HepG2 (cell line): ENCODE data around the gene RNASE4. TPM values are rescaled to one million over a fixed set of nuclear protein-coding genes. Genes with fewer than 3 reads are reported as not detected.

Experiments used
- ATF7 ChIP-seq, 2 experiments: fragments of 450-650 bp in 1 of 2; sonication (generic) in 1 of 2; formaldehyde crosslinking in 1 of 2; IDR thresholded peaks; 2 replicates each; pipeline versions ENCODE4 v1.4.0 to v1.6.1; 2016 to 2020; ENCODE audit warnings: antibody characterized with exemption in 1 of 2, mild to moderate bottlenecking in 1 of 2, missing genetic modification reagents in 1 of 2
- E2F1 ChIP-seq: sonication (generic); formaldehyde crosslinking; IDR thresholded peaks from 2 replicates; pipeline ENCODE4 v1.5.0; 2020; ENCODE audit warnings: missing genetic modification reagents
- ELF4 ChIP-seq: sonication (generic); formaldehyde crosslinking; IDR thresholded peaks from 2 replicates; pipeline ENCODE4 v1.5.0; 2020; ENCODE audit warnings: missing genetic modification reagents, mild to moderate bottlenecking, moderate library complexity, borderline replicate concordance
- ETV5 ChIP-seq: IDR thresholded peaks from 2 replicates; pipeline ENCODE4 v1.6.1; 2018; ENCODE audit warnings: missing biosample characterization, missing genetic modification reagents, inconsistent platforms, borderline replicate concordance
- GATA4 ChIP-seq: sonication (generic); IDR thresholded peaks from 2 replicates; pipeline ENCODE4 v1.6.1; 2016; ENCODE audit warnings: antibody characterized with exemption, low read depth, borderline replicate concordance
- KLF6 ChIP-seq: IDR thresholded peaks from 2 replicates; pipeline ENCODE4 v1.8.0; 2016; ENCODE audit warnings: missing biosample characterization, missing genetic modification reagents
- MAF1 ChIP-seq: sonication (generic); formaldehyde crosslinking; IDR thresholded peaks from 2 replicates; pipeline ENCODE4 v1.5.0; 2020; ENCODE audit warnings: missing genetic modification reagents, borderline replicate concordance
- MXD1 ChIP-seq: sonication (generic); formaldehyde crosslinking; IDR thresholded peaks from 2 replicates; pipeline ENCODE4 v1.4.0; 2020; ENCODE audit warnings: mild to moderate bottlenecking, missing genetic modification reagents
- NFIC ChIP-seq: IDR thresholded peaks from 2 replicates; pipeline ENCODE4 v1.6.1; 2012; ENCODE audit warnings: mild to moderate bottlenecking, low read length, inconsistent platforms
- NFKBIZ ChIP-seq: IDR thresholded peaks from 2 replicates; pipeline ENCODE4 v1.6.1; 2018; ENCODE audit warnings: missing genetic modification reagents, missing compliant biosample characterization
- NFRKB ChIP-seq: fragments of 450-650 bp; IDR thresholded peaks from 2 replicates; pipeline ENCODE4 v1.6.1; 2017
- NR0B2 ChIP-seq: sonication (generic); formaldehyde crosslinking; IDR thresholded peaks from 2 replicates; pipeline ENCODE4 v1.4.0; 2020; ENCODE audit warnings: mild to moderate bottlenecking, missing genetic modification reagents
- PBX2 ChIP-seq: IDR thresholded peaks from 2 replicates; pipeline ENCODE4 v1.6.1; 2016; ENCODE audit warnings: control low read depth
- PHF5A ChIP-seq: IDR thresholded peaks from one replicate; pipeline ENCODE4 v1.6.1; 2018; ENCODE audit warnings: low read depth, missing genetic modification reagents; ENCODE audit not compliant: unreplicated experiment
- THAP8 ChIP-seq: sonication (generic); formaldehyde crosslinking; IDR thresholded peaks from 2 replicates; pipeline ENCODE4 v1.5.1; 2020; ENCODE audit warnings: missing genetic modification reagents, mild to moderate bottlenecking, borderline replicate concordance
- ZBTB1 ChIP-seq: sonication (generic); formaldehyde crosslinking; IDR thresholded peaks from 2 replicates; pipeline ENCODE4 v1.4.0; 2020; ENCODE audit warnings: missing genetic modification reagents, borderline replicate concordance
- ZFP36L2 ChIP-seq: sonication (generic); formaldehyde crosslinking; IDR thresholded peaks from 2 replicates; pipeline ENCODE4 v1.4.0; 2020; ENCODE audit warnings: missing genetic modification reagents
- ZFP62 ChIP-seq: sonication (generic); formaldehyde crosslinking; IDR thresholded peaks from 2 replicates; pipeline ENCODE4 v1.4.0; 2020; ENCODE audit warnings: missing genetic modification reagents
- ZMYM3 ChIP-seq: sonication (generic); formaldehyde crosslinking; IDR thresholded peaks from 2 replicates; pipeline ENCODE4 v1.5.1; 2020; ENCODE audit warnings: mild to moderate bottlenecking, missing genetic modification reagents
- ZNF326 ChIP-seq: sonication (generic); formaldehyde crosslinking; IDR thresholded peaks from 2 replicates; pipeline ENCODE4 v1.4.0; 2020; ENCODE audit warnings: missing genetic modification reagents, borderline replicate concordance
- ZNF329 ChIP-seq: sonication (generic); formaldehyde crosslinking; IDR thresholded peaks from 2 replicates; pipeline ENCODE4 v1.9.0; 2021; ENCODE audit warnings: low read depth, mild to moderate bottlenecking, missing genetic modification reagents
- ZNF350 ChIP-seq: sonication (generic); formaldehyde crosslinking; IDR thresholded peaks from 2 replicates; pipeline ENCODE4 v1.4.0; 2020; ENCODE audit warnings: mild to moderate bottlenecking, low read depth, missing genetic modification reagents, borderline replicate concordance
- ZNF496 ChIP-seq: sonication (generic); formaldehyde crosslinking; IDR thresholded peaks from 2 replicates; pipeline ENCODE4 v1.8.1; 2023; ENCODE audit warnings: mild to moderate bottlenecking, moderate library complexity, missing genetic modification reagents; ENCODE audit not compliant: insufficient replicate concordance
- ZNF558 ChIP-seq: sonication (generic); formaldehyde crosslinking; IDR thresholded peaks from 2 replicates; pipeline ENCODE4 v1.9.0; 2022; ENCODE audit warnings: mild to moderate bottlenecking, missing genetic modification reagents, borderline replicate concordance
- ZNF616 ChIP-seq: sonication (generic); formaldehyde crosslinking; IDR thresholded peaks from 2 replicates; pipeline ENCODE4 v1.5.0; 2020; ENCODE audit warnings: low read depth, mild to moderate bottlenecking, missing genetic modification reagents
- ZSCAN12 ChIP-seq: sonication (generic); formaldehyde crosslinking; IDR thresholded peaks from 2 replicates; pipeline ENCODE4 v1.9.0; 2021; ENCODE audit warnings: mild to moderate bottlenecking, missing genetic modification reagents
- polyA plus RNA-seq, 8 experiments: library from polyadenylated mRNA; depleted of rRNA in 3 of 8; stranded (reverse) in 7 of 8; unstranded in 1 of 8; fragments of >200 nt; fragmentation: Illumina TruSeq in 4 of 8; extraction: Trizol in 4 of 8; gene quantifications; 2 replicates each; pipeline versions ENCODE4 v1.2.1 to v1.2.3, GENCODE V29; 2011 to 2016; ENCODE audit warnings: low read depth in 4 of 8, missing spikeins in 1 of 8, mixed read lengths in 1 of 8; ENCODE audit not compliant: insufficient read depth in 1 of 8
- total RNA-seq, 5 experiments: library from RNA; depleted of rRNA; stranded (reverse); fragments of >200 nt; fragmentation: Illumina TruSeq; extraction: Trizol; gene quantifications; 2 replicates each; pipeline ENCODE4 v1.2.3, GENCODE V29; 2016; ENCODE audit warnings: low read depth in 1 of 5

The RNASE4 gene
- total and polyA plus RNA-seq, 2 of the 13 experiments (the other 11 are each of a cell fraction or from before 2014, with no cell fraction given) = 109 to 983 TPM

GRCh38 chr14:20681348-20682126 lies 2.8 kb upstream of the RNASE4 start (continued):
- TF ChIP-seq THAP8 (CRISPR knock-in tag) (0 out of 2 replicates have a peak, but pooled peaks have one; percentile 32), ZSCAN12 (CRISPR knock-in tag) (peak; percentile 86; the same call in 1 of the 2 replicates), PBX2 (no peak; the same call in 1 of the 2 replicates), MAF1 (CRISPR knock-in tag) (peak; percentile 99), E2F1 (peak; percentile 63), NFIC (no peak), ELF4 (no peak), ZFP36L2 (CRISPR knock-in tag) (no peak), ZNF616 (no peak), ZNF326 (CRISPR knock-in tag) (no peak), ZNF350 (CRISPR knock-in tag) (no peak; the same call in 1 of the 2 replicates), ZNF496 (CRISPR knock-in tag) (no peak), ATF7 (IDR thresholded peaks at IDR 0.05) (no peak), ATF7 (CRISPR knock-in tag; IDR thresholded peaks at IDR 0.05) (no peak), GATA4 (0 out of 2 replicates have a peak, but pooled peaks have one; percentile 18), KLF6 (CRISPR knock-in tag) (peak; percentile 6; the same call in 1 of the 2 replicates), ETV5 (CRISPR knock-in tag) (no peak; the same call in 1 of the 2 replicates), PHF5A (CRISPR knock-in tag) (no peak), ZNF558 (CRISPR knock-in tag) (0 out of 2 replicates have a peak, but pooled peaks have one; percentile 67), NFKBIZ (no peak; the same call in none of the 2 replicates), ZNF329 (CRISPR knock-in tag) (0 out of 2 replicates have a peak, but pooled peaks have one; percentile 68), NR0B2 (no peak; the same call in 1 of the 2 replicates), ZFP62 (no peak), NFRKB (no peak), ZMYM3 (CRISPR knock-in tag) (peak; percentile 95), MXD1 (CRISPR knock-in tag) (no peak), ZBTB1 (no peak)
